Activated gamma-delta T cell treated with Interleukin-2 at 50 U/mL for 16 hours (primary cell): ENCODE measurements around the gene NEDD4L.
"Not testable (repeated sequence)": the region's sequence is repeated elsewhere in the genome, so short reads cannot be mapped to it uniquely, and the experiment has no call there.

Source experiments
- DNase-seq: peaks from one replicate; pipeline ENCODE4 v3.0.0-alpha.2; 2020

The NEDD4L gene

GRCh38 chr18:58161659-58162058 is 117.6 kb downstream of the NEDD4L start:
- no peak for DNase-seq

DNA sequence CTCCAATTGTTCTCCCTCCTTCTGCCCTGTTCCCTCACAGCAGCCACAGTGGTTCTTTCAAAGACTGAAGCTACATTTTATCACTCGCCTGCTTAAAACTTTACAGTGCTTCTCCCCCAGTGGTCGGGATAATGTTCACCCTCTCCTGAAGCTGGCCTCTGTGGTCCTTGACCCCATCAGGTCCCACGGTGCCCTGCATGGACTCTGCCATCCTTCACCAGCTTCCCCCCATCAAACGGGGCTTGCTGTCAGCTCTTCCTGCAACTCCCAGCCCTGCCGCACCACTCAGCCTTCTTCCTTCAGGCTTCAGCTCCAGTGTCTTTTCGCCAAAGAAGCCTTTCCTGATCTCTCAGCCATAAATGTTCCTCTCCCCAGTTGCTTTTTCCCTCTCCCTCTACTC is 118.1 kb downstream of the NEDD4L start:
- no peak for DNase-seq

GRCh38 chr18:58163004-58163590 is 119.1 kb downstream of the NEDD4L start:
- no peak for DNase-seq

- no peak for DNase-seq
Measured at GRCh38 chr18:58166278-58166844, 122.3 kb downstream of the NEDD4L start.

DNA sequence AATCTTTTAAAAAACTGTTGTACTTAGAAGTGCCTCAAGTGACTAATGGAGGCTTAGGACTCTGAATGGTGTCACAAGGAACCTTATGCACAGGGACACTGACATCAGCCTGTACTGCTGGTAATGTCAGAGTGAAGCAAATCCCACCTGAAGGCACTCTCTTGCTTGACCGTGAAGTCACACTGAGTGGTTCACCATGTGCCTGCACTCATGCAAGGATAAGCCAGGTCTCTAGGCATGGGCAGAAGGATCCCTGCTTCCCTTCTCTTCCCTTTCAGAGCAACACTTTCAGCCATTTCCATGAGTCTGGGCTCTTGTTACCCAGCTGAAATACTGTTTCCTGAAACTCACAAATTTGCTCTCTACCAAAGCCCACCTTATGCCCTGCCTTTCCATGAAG is 123.0 kb downstream of the NEDD4L start:
- no peak for DNase-seq

DNA sequence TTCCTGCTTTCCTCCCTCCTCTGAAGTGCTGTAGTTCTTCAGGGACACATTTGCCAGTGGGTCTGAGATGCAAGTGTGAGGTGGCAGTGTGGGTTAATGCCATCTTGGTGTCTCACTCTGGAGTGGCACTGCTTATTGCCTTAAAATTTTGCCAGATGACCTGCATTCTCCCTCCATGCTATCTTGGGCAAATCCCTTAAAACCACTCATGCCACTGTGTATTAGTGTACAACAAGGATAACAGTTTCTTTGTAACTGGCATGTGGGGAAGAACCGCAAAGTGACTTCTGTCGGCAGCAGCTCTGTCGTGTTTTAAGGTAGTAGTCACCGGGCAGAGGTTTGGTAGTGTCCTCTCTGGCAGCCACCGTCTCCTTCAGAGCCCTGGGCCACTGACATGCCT is 124.2 kb downstream of the NEDD4L start:
- no peak for DNase-seq

DNA sequence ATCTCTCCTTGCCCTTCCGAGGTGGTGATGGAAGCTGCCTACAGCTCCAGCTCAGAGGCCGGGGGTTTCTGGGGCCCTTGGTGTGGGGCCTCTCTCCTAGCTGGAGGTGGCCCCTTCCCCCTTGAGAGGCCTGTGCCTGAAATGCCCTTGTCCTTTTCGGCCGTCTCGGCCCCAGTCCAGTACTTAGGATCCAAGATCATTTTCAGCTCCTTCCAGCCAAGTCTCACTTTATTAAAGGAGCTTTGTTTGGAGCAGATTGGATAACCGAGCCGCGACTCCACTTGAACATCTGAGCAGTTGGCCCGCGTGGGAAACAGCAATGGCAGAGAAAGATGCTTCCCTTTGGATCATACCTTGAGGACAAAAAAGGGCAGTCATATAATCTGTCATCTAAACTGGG is 125.0 kb downstream of the NEDD4L start:
- no peak for DNase-seq

GRCh38 chr18:58169472-58169871 is 125.4 kb downstream of the NEDD4L start:
- DNase-seq: no peak

- DNase-seq: not testable (repeated sequence)
Measured at GRCh38 chr18:58170036-58170435, 126.0 kb downstream of the NEDD4L start.

DNA sequence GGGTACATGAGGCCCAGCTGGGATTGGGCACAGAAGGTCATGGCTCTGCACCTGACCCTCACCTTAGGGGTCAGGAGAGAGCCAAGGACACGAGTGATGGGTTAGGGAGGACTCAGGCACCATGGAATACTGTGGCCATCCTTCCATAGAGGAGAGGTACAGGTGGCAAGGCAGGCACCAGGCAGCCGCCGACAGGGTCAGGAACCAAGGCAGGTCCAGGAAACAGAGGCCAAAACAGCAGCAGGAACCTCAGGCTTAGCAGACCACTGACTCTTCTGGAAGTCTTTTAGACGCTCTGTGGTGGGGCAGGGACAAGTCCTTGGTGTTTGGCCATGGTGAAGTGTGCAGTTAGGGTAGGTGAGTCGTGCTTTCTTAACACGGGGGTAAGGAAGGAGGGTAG is 128.0 kb downstream of the NEDD4L start:
- DNase-seq: no peak

GRCh38 chr18:58174285-58174684 is 130.3 kb downstream of the NEDD4L start:
- DNase-seq: no peak

- DNase-seq: no peak
Measured at GRCh38 chr18:58175122-58175785, 131.2 kb downstream of the NEDD4L start.

DNA sequence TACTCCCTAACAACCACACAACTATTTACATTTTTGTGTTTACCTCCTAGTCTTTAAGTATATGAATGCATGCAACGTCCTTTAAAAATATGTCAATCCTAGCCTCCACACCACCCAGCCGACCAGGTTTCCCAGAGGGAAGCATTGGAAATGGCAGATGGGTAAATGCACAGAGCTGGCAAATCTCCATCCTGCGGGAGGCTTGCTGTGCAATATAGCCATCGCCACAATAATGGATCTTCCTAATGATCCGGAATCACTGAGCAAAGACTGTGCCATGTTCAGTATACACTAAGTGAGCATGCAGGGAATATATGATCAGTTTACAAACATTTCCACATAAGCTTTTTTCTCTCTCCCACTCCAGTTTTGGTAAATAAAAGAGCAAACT is 131.8 kb downstream of the NEDD4L start:
- no peak for DNase-seq

DNA sequence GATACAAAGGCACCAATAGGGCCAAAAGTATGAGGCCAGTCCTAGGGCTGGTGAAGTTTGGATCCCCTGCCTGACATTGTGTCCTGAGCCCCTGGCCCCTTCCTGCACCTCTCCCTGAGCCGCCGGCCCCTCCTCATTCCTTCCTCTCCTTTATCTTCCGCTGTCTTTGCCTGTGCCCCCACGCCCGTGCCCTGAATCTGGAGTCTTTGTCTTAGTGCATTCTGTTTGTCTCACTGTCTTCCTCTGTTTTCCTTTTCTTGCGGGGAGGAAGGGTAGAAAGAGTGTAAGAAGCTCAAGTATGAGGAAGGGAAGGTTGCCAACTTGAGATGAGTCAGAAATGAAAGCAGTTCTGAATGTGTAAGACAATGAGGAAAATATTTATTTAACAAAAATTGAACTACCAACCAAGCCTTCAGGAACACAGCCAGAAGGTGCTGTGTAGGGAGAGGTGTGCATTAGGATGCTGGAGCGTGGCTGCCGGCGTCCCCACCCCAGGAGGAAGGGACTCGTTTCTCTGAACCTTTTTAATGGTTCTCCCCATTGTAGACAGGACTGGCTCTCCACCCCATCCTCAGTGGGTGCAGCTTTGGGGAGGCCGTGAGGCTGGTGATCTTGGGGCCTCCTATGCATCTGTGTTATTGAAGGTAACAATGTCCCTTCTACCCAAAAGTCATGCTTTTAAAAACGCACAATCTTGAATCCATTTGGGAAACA is 133.1 kb downstream of the NEDD4L start:
- no peak for DNase-seq

DNA sequence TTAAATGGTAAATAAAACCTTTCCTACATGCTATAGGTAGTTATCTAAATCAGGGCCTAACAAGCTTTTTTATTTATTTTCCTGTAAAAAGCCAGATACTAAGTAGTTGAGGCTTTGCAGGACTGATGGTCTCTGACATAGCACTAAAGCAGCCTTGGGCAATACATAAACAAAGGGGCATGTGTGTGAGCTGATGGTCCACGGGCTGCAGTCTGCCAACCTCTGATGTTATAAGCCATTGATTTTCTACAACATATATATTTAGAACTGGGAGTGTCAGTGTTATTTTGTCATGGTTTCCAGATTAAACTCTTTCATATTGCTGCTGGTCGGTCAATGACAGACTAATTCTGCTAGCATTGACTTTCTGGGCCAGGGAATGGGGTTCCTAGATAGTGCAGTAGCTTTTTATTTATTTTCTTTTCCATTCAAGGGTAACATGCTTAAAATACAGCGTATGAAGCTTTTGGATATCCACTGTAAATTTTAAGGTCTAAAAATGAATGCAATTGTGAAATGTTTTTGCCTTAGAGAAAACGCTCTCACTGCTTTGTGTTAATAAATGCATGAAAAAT is 134.0 kb downstream of the NEDD4L start:
- DNase-seq: no peak

DNA sequence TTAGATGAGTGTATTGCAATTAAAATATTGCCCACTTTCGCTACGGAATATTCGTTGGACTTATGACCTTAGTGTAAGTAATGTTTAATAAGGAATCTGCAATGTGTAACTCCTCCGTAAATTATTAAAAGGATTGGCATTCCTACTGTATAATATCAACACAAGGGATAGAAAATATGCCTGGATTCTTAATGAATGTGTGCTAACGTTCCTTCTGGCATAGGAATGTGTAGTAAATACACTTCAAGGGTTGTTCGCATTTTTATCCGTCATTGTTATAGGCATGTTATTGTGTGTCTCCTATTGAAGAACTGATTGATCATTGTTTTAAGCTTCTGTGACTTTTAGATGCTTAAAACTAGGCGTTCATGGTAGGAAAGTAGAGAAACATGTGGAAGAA is 134.5 kb downstream of the NEDD4L start:
- DNase-seq: no peak

DNA sequence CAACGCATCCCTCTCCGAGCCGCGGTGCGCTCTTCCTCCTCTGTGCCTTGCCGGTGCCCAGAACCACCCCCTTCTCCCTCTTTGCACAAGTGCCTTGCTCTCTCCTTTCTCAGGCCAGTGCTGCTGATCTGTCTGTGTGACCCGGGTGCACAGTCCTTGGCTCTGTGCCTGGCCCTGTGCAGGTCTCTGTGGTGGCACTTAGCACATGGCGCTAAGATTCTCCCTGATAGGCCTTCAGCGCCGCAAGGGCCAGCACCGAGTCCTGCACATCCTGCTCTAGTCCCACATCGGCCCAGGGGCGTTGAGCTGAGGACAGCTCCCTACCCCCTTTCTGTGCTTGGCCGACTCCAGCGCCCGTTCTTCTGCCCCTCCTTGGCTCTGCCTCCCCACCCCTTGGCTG is 136.1 kb downstream of the NEDD4L start:
- DNase-seq: no peak

GRCh38 chr18:58180738-58181353 is 136.8 kb downstream of the NEDD4L start:
- DNase-seq: peak; percentile 64

DNA sequence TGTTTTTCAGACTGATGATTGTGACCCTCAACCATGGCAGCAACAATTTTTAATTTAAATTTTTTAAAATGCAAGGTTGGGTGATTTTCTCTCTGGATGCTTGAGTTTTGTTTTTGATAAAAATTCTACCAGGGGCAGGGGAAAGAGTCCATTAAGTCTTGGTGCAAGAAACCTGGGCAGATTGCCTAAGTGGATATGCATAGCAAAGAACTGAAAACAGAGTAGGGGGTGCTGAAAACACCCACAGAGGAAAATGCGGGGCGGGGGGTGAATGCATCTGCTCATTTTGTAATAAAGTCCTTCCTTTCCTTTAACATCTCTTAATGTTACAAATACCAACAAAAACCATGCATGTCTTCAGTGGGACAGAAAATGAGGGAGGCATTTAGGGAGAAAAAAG is 138.0 kb downstream of the NEDD4L start:
- no peak for DNase-seq

GRCh38 chr18:58183226-58183625 is 139.2 kb downstream of the NEDD4L start:
- DNase-seq: no peak

- no peak for DNase-seq
Measured at GRCh38 chr18:58186258-58186948, 142.4 kb downstream of the NEDD4L start.

DNA sequence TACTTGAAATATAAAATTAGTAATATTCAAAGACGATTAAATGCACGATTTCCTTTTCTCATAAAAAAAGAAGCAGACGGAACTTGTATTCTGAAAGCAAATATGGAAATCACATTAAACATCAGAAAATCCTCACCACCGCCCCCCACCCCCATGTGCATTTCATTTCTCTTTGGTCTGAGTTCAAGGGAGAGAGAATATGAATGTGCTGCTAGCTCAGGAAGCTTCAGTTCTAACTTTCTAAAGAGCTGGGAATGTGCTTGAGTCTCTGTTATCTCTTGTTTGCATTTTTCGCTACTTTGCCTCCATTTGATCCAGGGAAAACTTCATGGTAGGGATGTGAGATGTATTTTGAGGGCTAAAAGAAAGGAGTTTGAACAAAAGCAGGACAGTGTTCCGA is 143.6 kb downstream of the NEDD4L start:
- DNase-seq: no peak

DNA sequence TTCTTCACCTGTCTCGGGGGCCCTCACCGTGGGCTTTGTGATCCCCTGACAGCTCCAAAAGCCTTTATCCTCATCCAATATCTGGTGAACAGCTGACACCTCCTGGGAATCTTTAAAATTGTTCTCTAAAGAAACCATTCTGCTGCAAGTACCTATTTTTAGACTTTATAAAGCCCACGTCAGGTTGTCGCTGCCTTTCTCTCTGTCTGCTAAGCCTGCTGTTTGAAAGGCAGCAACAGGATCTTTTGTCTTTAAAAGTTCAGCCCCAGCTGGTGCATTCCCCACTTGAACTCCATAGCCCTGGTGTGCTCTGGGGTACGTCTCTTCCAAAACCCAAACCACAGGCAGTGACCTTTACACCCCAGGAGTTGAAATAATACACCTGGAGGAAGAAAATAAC is 145.0 kb downstream of the NEDD4L start:
- DNase-seq: no peak
